PC-3 (cell line): ENCODE data around the gene WNT3. TPM values are rescaled to one million over a fixed set of nuclear protein-coding genes. Genes with fewer than 3 reads are reported as not detected.

Experiments used
- ATAC-seq: fragments of 200-7000 bp; cut with Tn5 transposase; 2 replicates; pipeline ENCODE4 v1.9.1; 2020; ENCODE audit warnings: mild to moderate bottlenecking, moderate library complexity
- BruUV-seq: library from RNA; stranded (reverse); fragments of 400-500 nt; replicated peaks from 2 replicates; lab custom pipeline; 2021; lab: Mats Ljungman, UMichigan
- CTCF ChIA-PET: fragments of 300-600 bp; sonication (Branson Sonifier 250); formaldehyde crosslinking; loops from one replicate; lab custom pipeline; 2022; ENCODE audit warnings: antibody characterized with exemption; lab: Charles Lee
- POLR2A ChIA-PET: fragments of 300-600 bp; sonication (Branson Sonifier 250); formaldehyde crosslinking; loops from one replicate; lab custom pipeline; 2022; ENCODE audit warnings: antibody characterized with exemption; ENCODE audit not compliant: unreplicated experiment; lab: Charles Lee
- DNase-seq: peaks from one replicate; pipeline ENCODE4 v3.0.0-alpha.2; 2015
- H2AFZ ChIP-seq: fragments of 300-600 bp; sonication (generic); 2 replicates; pipeline ENCODE4 v1.6.0; 2016; ENCODE audit warnings: antibody characterized with exemption, low read length
- H3F3A ChIP-seq: fragments of 300-600 bp; sonication (generic); one replicate; pipeline ENCODE4 v1.6.0; 2017; ENCODE audit warnings: antibody characterized with exemption, low read length, control low read depth, mild to moderate bottlenecking; ENCODE audit not compliant: unreplicated experiment
- H3K27ac ChIP-seq: fragments of 300-600 bp; sonication (generic); 2 replicates; pipeline ENCODE4 v1.5.1; 2016; ENCODE audit warnings: mild to moderate bottlenecking, low read length
- H3K27me3 ChIP-seq: fragments of 300-600 bp; sonication (generic); 2 replicates; pipeline ENCODE4 v1.6.1; 2016; ENCODE audit warnings: low read length, mixed read lengths
- H3K36me3 ChIP-seq: fragments of 300-600 bp; sonication (generic); 2 replicates; pipeline ENCODE4 v1.6.1; 2016; ENCODE audit warnings: low read depth, mixed run types, low read length, mixed read lengths
- H3K4me1 ChIP-seq: fragments of 300-600 bp; sonication (generic); 2 replicates; pipeline ENCODE4 v1.5.1; 2016; ENCODE audit warnings: low read length; ENCODE audit not compliant: insufficient read depth
- H3K4me2 ChIP-seq: fragments of 300-600 bp; sonication (generic); 2 replicates; pipeline ENCODE4 v1.6.0; 2016; ENCODE audit warnings: low read length
- H3K4me3 ChIP-seq: fragments of 300-600 bp; sonication (generic); 2 replicates; pipeline ENCODE4 v1.5.1; 2016; ENCODE audit warnings: mild to moderate bottlenecking, low read length, mixed read lengths
- H3K79me2 ChIP-seq: fragments of 300-600 bp; sonication (generic); 2 replicates; pipeline ENCODE4 v1.6.1; 2017; ENCODE audit warnings: low read length, mixed read lengths
- H3K9ac ChIP-seq: fragments of 300-600 bp; sonication (generic); 2 replicates; pipeline ENCODE4 v1.6.0; 2016; ENCODE audit warnings: mild to moderate bottlenecking, low read length
- H3K9me2 ChIP-seq: fragments of 300-600 bp; sonication (generic); replicated peaks from 2 replicates; pipeline ENCODE4 v1.6.1; 2016; ENCODE audit warnings: mixed run types, low read length, mixed read lengths
- H3K9me3 ChIP-seq: fragments of 300-600 bp; sonication (generic); 2 replicates; pipeline ENCODE4 v1.6.1; 2016; ENCODE audit warnings: low read length, mixed read lengths
- H4K20me1 ChIP-seq: fragments of 300-600 bp; sonication (generic); 2 replicates; pipeline ENCODE4 v1.6.1; 2016; ENCODE audit warnings: low read length, mixed read lengths
- CTCF ChIP-seq: fragments of 300-600 bp; sonication (generic); conservative IDR thresholded peaks from 2 replicates; pipeline ENCODE4 v1.5.1; 2017; ENCODE audit warnings: antibody characterized with exemption, low read depth, mild to moderate bottlenecking, low read length
- EZH2 ChIP-seq: fragments of 300-600 bp; sonication (generic); IDR thresholded peaks from one replicate; pipeline ENCODE4 v1.6.1; 2017; ENCODE audit warnings: antibody characterized with exemption, mild to moderate bottlenecking, low read length; ENCODE audit not compliant: unreplicated experiment
- EZH2phosphoT487 ChIP-seq: fragments of 300-600 bp; sonication (generic); IDR thresholded peaks from 2 replicates; pipeline ENCODE4 v1.6.1; 2018; ENCODE audit warnings: mild to moderate bottlenecking, antibody characterized with exemption, low read length, borderline replicate concordance
- intact Hi-C: fragments of 100-400 bp; cut with micrococcal nuclease; formaldehyde crosslinking; loops from 2 replicates; pipeline ENCODE4 v1.9.0; 2023
- total RNA-seq: library from RNA; depleted of rRNA; stranded (reverse); fragments of >200 nt; gene quantifications from 2 replicates; pipeline ENCODE4 v1.2.3, GENCODE V29; 2014

Gene WNT3
- total RNA-seq, 1 experiment from 2014 or later, result 4.9 TPM

GRCh38 chr17:46789610-46790009 lies 28.9 kb downstream of the WNT3 start:
- Histone ChIP-seq H2AFZ (no peak overlapping the region), H3K27me3 (0 out of 2 replicates have a peak, but pooled peaks cover 4% of the 10 kb centered on the region), H3K27ac (no peak overlapping the region), H3K4me1 (peaks cover 4% of the 10 kb centered on the region; the same call in 1 of the 2 replicates), H3K9ac (no peak overlapping the region), H3F3A (no peaks in the 10 kb centered on the region), H4K20me1 (no peaks in the 10 kb centered on the region), H3K36me3 (no peaks in the 10 kb centered on the region), H3K4me3 (no peak overlapping the region), H3K4me2 (no peak overlapping the region), H3K9me3 (no peaks in the 10 kb centered on the region), H3K79me2 (no peaks in the 10 kb centered on the region), H3K9me2 (no peaks in the 10 kb centered on the region)
- DNase-seq (no peak), ATAC-seq (no peak)
- intact Hi-C loops, result no loop called here
- CTCF ChIA-PET, result no interaction called here
- BruUV-seq, result no TSS peak
- POLR2A ChIA-PET, result no interaction called here
- no peak for TF ChIP-seq EZH2phosphoT487
- TF ChIP-seq EZH2, result no peak
- TF ChIP-seq CTCF, result no peak

- H3K9ac ChIP-seq, result no peak overlapping the region
- 0 out of 2 replicates have a peak, but pooled peaks cover 3% of the 10 kb centered on the region for H3K27me3 ChIP-seq
- no peaks in the 10 kb centered on the region for H3K9me2 ChIP-seq
- no peaks in the 10 kb centered on the region for H3F3A ChIP-seq
- ChIA-PET POLR2A (no interaction called here), CTCF (no interaction called here)
- H3K36me3 ChIP-seq, result no peaks in the 10 kb centered on the region
- no peak overlapping the region for H3K27ac ChIP-seq
- H3K4me1 ChIP-seq, result peaks cover 4% of the 10 kb centered on the region; the same call in 1 of the 2 replicates
- intact Hi-C loops, result no loop called here
- no peaks in the 10 kb centered on the region for H3K79me2 ChIP-seq
- H3K4me2 ChIP-seq, result no peak overlapping the region
- ATAC-seq, result no peak
- H2AFZ ChIP-seq, result no peak overlapping the region
- no TSS peak for BruUV-seq
- no peak for TF ChIP-seq CTCF
- no peak for TF ChIP-seq EZH2
- no peak for TF ChIP-seq EZH2phosphoT487
- H3K9me3 ChIP-seq, result no peaks in the 10 kb centered on the region
- DNase-seq, result no peak
- H3K4me3 ChIP-seq, result no peak overlapping the region
- H4K20me1 ChIP-seq, result no peaks in the 10 kb centered on the region
These were observed 29.7 kb downstream of the WNT3 start for GRCh38 chr17:46788796-46789195.

- intact Hi-C loops, result no loop called here
- TF ChIP-seq EZH2, result no peak
- TF ChIP-seq CTCF, result no peak
- TF ChIP-seq EZH2phosphoT487, result no peak
- ATAC-seq (no peak), DNase-seq (no peak)
- H3K9me3 ChIP-seq, result no peaks in the 10 kb centered on the region
- no peaks in the 10 kb centered on the region for H3K36me3 ChIP-seq
- H4K20me1 ChIP-seq, result no peaks in the 10 kb centered on the region
- H3K4me1 ChIP-seq, result peaks cover 4% of the 10 kb centered on the region; the same call in 1 of the 2 replicates
- CTCF ChIA-PET, result no interaction called here
- H3K27ac ChIP-seq, result no peak overlapping the region
- POLR2A ChIA-PET, result no interaction called here
- no peak overlapping the region for H3K9ac ChIP-seq
- H3K4me2 ChIP-seq, result no peak overlapping the region
- BruUV-seq, result no TSS peak
- no peak overlapping the region for H3K4me3 ChIP-seq
- no peaks in the 10 kb centered on the region for H3K9me2 ChIP-seq
- no peaks in the 10 kb centered on the region for H3K27me3 ChIP-seq
- H2AFZ ChIP-seq, result no peak overlapping the region
- no peaks in the 10 kb centered on the region for H3F3A ChIP-seq
- no peaks in the 10 kb centered on the region for H3K79me2 ChIP-seq
These were observed 30.2 kb downstream of the WNT3 start for GRCh38 chr17:46788300-46788699.
